DOHH2 (cell line): ENCODE results near the gene ICAM1.
A peak's percentile ranks its signal among the peaks of the same experiment; 100 is the strongest.

ENCODE experiments used
- H3F3A ChIP-seq: fragments of 200-600 bp; sonication (generic), shearing (Covaris generic); 2 replicates; pipeline ENCODE4 v1.6.0; 2016; ENCODE audit warnings: antibody characterized with exemption, mild to moderate bottlenecking; ENCODE audit not compliant: control insufficient read depth, insufficient read depth
- H3K27ac ChIP-seq: fragments of 200-600 bp; sonication (generic); 2 replicates; pipeline ENCODE4 v1.5.1; 2014; ENCODE audit warnings: low read depth, mild to moderate bottlenecking, low read length, moderate library complexity
- H3K27me3 ChIP-seq: fragments of 200-600 bp; sonication (generic); 2 replicates; pipeline ENCODE4 v1.6.1; 2014; ENCODE audit warnings: mild to moderate bottlenecking, low read length, mixed read lengths; ENCODE audit not compliant: control insufficient read depth
- H3K36me3 ChIP-seq: fragments of 200-600 bp; sonication (generic); 2 replicates; pipeline ENCODE4 v1.6.1; 2014; ENCODE audit warnings: mild to moderate bottlenecking, low read length, moderate library complexity, mixed read lengths; ENCODE audit not compliant: control insufficient read depth
- H3K4me1 ChIP-seq: fragments of 200-600 bp; sonication (generic); 2 replicates; pipeline ENCODE4 v1.6.1; 2014; ENCODE audit warnings: mild to moderate bottlenecking, low read length, mixed read lengths; ENCODE audit not compliant: control insufficient read depth
- H3K4me2 ChIP-seq: fragments of 200-600 bp; sonication (generic); 2 replicates; pipeline ENCODE4 v1.6.0; 2014; ENCODE audit warnings: mild to moderate bottlenecking, low read length, moderate library complexity
- H3K4me3 ChIP-seq: fragments of 200-600 bp; sonication (generic); 2 replicates; pipeline ENCODE4 v1.5.1; 2014; ENCODE audit warnings: mild to moderate bottlenecking, low read length, mixed read lengths
- H3K79me2 ChIP-seq: fragments of 200-600 bp; sonication (generic); 2 replicates; pipeline ENCODE4 v1.6.1; 2014; ENCODE audit warnings: mild to moderate bottlenecking, low read length, mixed read lengths; ENCODE audit not compliant: control insufficient read depth
- H3K9me2 ChIP-seq: fragments of 200-600 bp; sonication (generic); replicated peaks from 2 replicates; pipeline ENCODE4 v1.6.1; 2014; ENCODE audit warnings: mild to moderate bottlenecking, low read length, mixed read lengths; ENCODE audit not compliant: control insufficient read depth
- H3K9me3 ChIP-seq: fragments of 200-600 bp; sonication (generic); 2 replicates; pipeline ENCODE4 v1.6.1; 2014; ENCODE audit warnings: antibody characterized with exemption, low read length, mixed read lengths; ENCODE audit not compliant: control insufficient read depth, insufficient read depth
- H4K20me1 ChIP-seq: fragments of 200-600 bp; sonication (generic); 2 replicates; pipeline ENCODE4 v1.6.0; 2014; ENCODE audit warnings: low read depth, mild to moderate bottlenecking, antibody characterized with exemption, low read length, moderate library complexity; ENCODE audit not compliant: control insufficient read depth, insufficient read depth
- EZH2phosphoT487 ChIP-seq: fragments of 200-600 bp; sonication (generic); IDR thresholded peaks from 2 replicates; pipeline ENCODE4 v1.6.1; 2017; ENCODE audit warnings: borderline replicate concordance, mild to moderate bottlenecking, antibody characterized with exemption, low read length, moderate library complexity, mixed read lengths
- TF ChIP-seq, protein P1 (sequence below): fragments of 200-600 bp; sonication (generic); IDR thresholded peaks from one replicate; pipeline ENCODE4 v1.5.1; 2014; ENCODE audit warnings: antibody characterized with exemption, mild to moderate bottlenecking, low read depth, low read length; ENCODE audit not compliant: poor library complexity, severe bottlenecking

Gene ICAM1

GRCh38 chr19:10259162-10259905 is 11.6 kb upstream of the ICAM1 start:
- no peaks in the 10 kb centered on the region for H3K27me3 ChIP-seq
- H3K9me2 ChIP-seq, result no peaks in the 10 kb centered on the region
- no peaks in the 10 kb centered on the region for H3K9me3 ChIP-seq
- peaks cover 10% of the 10 kb centered on the region for H3K79me2 ChIP-seq
- peaks cover 54% of the 10 kb centered on the region for H3K36me3 ChIP-seq
- no peak overlapping the region for H3K4me2 ChIP-seq
- H4K20me1 ChIP-seq, result peaks cover 1% of the 10 kb centered on the region; the same call in 1 of the 2 replicates
- H3F3A ChIP-seq, result peaks cover 8% of the 10 kb centered on the region; the same call in 1 of the 2 replicates
- TF ChIP-seq EZH2phosphoT487, result no peak
- TF ChIP-seq, protein P1, sequence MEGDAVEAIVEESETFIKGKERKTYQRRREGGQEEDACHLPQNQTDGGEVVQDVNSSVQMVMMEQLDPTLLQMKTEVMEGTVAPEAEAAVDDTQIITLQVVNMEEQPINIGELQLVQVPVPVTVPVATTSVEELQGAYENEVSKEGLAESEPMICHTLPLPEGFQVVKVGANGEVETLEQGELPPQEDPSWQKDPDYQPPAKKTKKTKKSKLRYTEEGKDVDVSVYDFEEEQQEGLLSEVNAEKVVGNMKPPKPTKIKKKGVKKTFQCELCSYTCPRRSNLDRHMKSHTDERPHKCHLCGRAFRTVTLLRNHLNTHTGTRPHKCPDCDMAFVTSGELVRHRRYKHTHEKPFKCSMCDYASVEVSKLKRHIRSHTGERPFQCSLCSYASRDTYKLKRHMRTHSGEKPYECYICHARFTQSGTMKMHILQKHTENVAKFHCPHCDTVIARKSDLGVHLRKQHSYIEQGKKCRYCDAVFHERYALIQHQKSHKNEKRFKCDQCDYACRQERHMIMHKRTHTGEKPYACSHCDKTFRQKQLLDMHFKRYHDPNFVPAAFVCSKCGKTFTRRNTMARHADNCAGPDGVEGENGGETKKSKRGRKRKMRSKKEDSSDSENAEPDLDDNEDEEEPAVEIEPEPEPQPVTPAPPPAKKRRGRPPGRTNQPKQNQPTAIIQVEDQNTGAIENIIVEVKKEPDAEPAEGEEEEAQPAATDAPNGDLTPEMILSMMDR, result peak; percentile 74
- H3K4me1 ChIP-seq, result peaks cover 12% of the 10 kb centered on the region
- no peak overlapping the region for H3K27ac ChIP-seq
- no peak overlapping the region for H3K4me3 ChIP-seq

- no peak overlapping the region for H3K27ac ChIP-seq
- H3K4me1 ChIP-seq, result peaks cover 12% of the 10 kb centered on the region
- H3K9me3 ChIP-seq, result no peaks in the 10 kb centered on the region
- no peak overlapping the region for H3K4me3 ChIP-seq
- peaks cover 46% of the 10 kb centered on the region for H3K36me3 ChIP-seq
- H4K20me1 ChIP-seq, result no peaks in the 10 kb centered on the region
- peaks cover 2% of the 10 kb centered on the region for H3K79me2 ChIP-seq
- TF ChIP-seq, protein P1, result no peak
- no peak for TF ChIP-seq EZH2phosphoT487
- H3K9me2 ChIP-seq, result no peaks in the 10 kb centered on the region
- H3K4me2 ChIP-seq, result no peak overlapping the region
- H3K27me3 ChIP-seq, result no peaks in the 10 kb centered on the region
- H3F3A ChIP-seq, result peaks cover 8% of the 10 kb centered on the region; the same call in 1 of the 2 replicates
Measured at GRCh38 chr19:10260141-10260584, 10.8 kb upstream of the ICAM1 start.

DNA sequence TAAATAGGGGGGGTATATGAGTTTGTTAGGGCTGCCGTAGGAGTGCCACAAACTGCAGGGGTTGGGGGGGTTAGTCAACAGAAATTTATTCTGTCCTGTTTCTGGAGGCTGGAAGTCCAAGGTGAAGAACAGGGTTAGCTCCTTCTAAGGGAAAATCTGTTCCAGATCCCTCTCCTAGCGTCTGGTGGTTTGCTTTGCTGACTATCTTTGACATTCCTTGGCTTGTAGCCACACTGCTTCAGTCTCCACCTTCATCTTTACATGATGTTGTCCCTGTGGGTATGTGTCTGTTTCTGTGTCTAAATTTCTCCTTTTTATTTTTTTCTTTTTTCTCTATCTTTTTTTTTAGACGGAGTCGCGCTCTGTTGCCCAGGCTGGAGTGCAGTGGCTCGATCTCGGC is 8.1 kb upstream of the ICAM1 start:
- no peaks in the 10 kb centered on the region for H4K20me1 ChIP-seq
- no peak overlapping the region for H3K4me3 ChIP-seq
- peaks cover 15% of the 10 kb centered on the region for H3K4me1 ChIP-seq
- H3K9me2 ChIP-seq, result no peaks in the 10 kb centered on the region
- peaks cover 24% of the 10 kb centered on the region for H3K36me3 ChIP-seq
- no peaks in the 10 kb centered on the region for H3K9me3 ChIP-seq
- TF ChIP-seq, protein P1, result no peak
- TF ChIP-seq EZH2phosphoT487, result no peak
- H3K79me2 ChIP-seq, result no peaks in the 10 kb centered on the region
- H3F3A ChIP-seq, result peaks cover 3% of the 10 kb centered on the region; the same call in 1 of the 2 replicates
- no peaks in the 10 kb centered on the region for H3K27me3 ChIP-seq
- H3K4me2 ChIP-seq, result no peak overlapping the region
- H3K27ac ChIP-seq, result no peak overlapping the region
